ENCODE data around the gene PFKFB1. TPM values are rescaled to one million over a fixed set of nuclear protein-coding genes. Genes with fewer than 3 reads are reported as not detected.
"Not testable (repeated sequence)": the region's sequence is repeated elsewhere in the genome, so short reads cannot be mapped to it uniquely, and the experiment has no call there.

Gene PFKFB1
- polyA plus RNA-seq, 3 donors: 0.48 to 0.64 (median 0.60) TPM

DNA sequence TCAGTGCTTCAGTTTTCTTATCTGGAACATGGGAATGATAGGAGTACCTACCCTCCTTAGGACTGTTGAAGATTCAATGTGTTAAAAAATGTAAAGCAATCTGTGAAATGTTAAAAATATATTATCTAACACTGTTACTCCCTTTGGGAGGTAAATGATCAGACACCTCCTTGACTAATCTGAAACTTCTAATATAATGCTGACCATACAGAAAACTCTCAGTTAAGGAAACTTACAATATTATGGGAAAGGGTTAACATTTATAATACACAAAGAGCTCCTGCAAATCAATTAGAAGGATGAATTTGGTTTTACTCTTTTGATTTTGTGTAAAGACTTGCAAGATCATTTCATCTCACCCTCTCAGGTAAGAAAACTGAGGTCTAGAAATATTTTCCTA lies 1.6 kb upstream of the PFKFB1 start:
- DNase-seq (ENCODE audit: extremely low read depth in 1 of 11, low read depth in 9 of 11, low spot score in 4 of 11): no peak

DNA sequence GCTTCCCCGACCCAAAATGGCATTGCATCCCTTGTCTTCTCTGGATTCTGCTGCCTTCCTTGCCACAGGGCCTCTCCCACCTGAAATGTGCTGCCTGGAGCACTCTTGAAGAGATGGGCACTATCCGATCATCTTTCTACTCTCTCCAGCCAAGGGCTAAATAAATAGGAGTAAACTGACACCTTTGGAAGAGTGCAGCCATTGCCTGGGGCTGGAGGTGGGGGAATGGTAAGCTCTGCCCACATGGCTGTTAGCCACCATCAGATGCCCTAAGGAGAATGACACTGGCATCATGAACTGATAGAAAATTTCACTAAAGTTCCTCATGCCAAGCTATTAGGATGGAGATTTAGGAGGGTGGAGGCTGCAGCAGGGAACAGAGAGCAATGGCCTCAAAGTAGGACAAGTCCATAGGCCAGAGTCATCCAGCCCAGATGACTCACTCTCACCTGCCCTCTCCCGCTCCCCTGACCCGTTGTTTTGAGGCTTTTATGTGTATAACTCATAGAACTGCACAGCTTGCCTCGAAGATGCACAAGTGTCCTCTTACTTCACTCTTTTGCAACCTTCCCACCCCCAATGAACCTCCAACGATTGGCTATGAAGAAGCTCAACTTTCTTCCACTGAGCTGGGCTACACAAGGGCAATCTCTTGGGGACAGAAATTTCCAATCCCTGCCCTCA lies 822 bp upstream of the PFKFB1 start:
- DNase-seq (ENCODE audit: extremely low read depth in 1 of 11, low read depth in 9 of 11, low spot score in 4 of 11): no peak

DNA sequence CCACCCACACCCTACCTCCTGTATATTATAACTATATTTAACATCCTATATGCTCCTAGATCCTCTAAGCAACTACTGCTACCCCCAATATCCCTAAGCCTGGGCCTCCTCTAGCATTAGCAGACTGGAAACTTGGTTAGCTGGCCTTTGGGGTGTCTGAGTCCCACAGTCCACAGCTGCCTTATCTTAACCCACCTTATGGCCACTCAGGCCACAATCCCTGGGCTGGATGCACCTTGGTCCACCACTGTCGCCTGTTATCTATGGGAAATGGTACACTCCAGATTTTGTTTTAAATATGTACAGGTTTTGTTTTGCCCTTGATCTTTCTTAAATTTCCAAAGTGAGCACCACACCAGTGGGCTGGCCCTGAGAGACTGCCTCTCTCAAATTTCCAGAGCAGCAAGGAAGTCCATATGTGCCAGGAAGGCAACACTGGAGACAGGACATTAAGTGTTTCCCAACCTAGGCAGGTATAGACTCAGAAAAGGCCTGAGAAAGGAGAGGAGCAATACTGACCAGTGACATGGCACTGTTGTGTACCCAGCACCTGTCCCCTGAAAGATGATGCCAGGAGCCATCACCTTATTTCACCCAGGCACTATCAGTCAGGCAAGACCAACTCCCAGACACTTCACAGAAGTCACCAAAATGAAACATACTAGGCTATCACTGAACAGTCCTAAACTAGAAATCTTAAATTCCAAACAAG lies 921 bp downstream of the PFKFB1 start:
- DNase-seq (ENCODE audit: extremely low read depth in 1 of 11, low read depth in 9 of 11, low spot score in 4 of 11): no peak

DNA sequence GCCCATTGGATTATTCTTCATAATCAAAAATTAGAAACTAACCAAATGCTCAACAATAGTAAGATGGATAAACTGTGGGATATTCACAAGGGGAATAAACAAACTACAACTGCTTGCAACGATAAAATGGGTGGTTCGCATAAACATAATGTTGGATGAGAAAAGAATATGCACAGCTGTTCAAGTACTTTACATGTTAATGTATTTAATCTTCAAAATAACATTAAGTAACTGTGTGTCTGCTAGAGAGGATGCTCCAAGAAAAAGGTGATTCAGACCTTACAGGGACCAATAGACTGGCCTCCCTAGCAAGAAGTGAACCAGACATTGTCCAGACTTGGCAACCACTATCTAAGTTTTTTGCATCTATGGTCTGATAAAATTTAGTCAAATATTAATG lies 2.3 kb downstream of the PFKFB1 start:
- no peak for DNase-seq (ENCODE audit: extremely low read depth in 1 of 11, low read depth in 9 of 11, low spot score in 4 of 11)

DNA sequence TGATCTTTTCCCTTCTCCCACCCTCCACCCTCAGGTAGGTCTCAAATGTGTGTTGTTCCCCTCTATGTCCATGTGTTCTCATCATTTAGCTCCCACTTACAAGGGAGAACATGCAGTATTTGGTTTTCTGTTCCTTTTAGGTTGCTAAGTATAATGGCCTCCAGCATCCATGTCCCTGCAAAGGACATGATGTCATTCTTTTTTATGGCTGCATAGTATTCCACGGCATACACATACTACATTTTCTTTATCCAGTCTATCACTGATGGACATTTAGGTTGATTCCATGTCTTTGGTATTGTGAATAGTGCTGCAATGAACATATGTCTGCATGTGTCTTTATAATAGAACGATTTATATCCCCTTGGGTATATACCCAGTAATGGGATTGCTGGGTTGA lies 10.7 kb downstream of the PFKFB1 start:
- not testable (repeated sequence) for DNase-seq (ENCODE audit: extremely low read depth in 1 of 11, low read depth in 9 of 11, low spot score in 4 of 11)

DNA sequence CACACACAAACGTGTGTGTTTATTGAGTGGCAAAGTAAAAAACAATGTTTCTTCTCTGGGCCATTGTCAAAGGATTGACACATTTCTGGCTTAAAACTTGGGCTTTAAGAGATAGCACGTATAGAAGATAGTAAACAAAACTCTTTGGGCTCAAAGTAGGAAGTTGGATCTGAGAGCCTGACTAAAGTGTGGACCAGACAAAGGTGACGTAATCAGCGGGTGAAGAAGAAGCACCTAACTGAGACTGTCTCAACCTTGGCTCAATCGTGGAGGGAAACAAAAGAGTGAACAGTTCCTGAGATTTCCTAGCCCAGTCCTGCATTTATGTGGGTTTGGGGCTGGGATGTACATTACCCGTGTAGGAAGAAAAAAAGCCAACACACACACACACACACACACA lies 13.7 kb downstream of the PFKFB1 start:
- DNase-seq (ENCODE audit: extremely low read depth in 1 of 11, low read depth in 9 of 11, low spot score in 4 of 11): no peak

DNA sequence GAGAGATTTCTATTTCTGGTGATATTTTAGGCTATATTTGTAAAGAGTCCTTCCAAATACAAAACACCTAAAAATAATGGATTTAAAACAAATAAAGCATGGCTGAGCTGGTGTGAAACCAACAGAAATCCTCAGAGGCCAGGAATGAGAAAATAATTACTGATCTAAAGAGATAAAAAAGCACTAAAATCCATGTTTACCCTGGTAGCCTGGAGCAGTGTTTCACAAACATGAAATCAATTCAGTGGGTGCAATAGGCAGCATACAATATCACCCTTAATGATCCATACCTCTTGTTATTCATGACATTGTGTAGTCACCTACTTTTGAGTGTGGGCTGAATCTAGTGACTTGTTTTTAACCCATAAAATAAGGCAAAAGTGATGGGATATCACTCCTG lies 14.6 kb downstream of the PFKFB1 start:
- no peak for DNase-seq (ENCODE audit: extremely low read depth in 1 of 11, low read depth in 9 of 11, low spot score in 4 of 11)

DNA sequence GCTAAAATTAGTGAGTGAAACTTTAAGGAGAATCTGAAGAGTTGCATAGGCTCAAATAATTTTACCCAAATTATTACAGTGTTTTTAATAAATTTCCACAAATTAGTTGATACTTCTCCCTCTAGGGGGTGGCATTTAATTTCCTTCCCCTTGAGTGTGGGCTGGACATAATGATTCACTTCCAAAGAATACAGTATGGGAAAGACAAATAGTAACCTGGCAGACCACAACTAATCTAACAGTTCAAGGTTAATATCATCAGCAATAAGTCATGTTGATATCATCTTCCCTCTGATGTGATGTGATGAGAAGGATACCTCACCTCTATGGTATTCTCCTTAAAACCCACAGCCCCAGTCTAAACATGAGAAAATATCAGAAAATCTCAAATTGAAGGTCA lies 15.5 kb downstream of the PFKFB1 start:
- DNase-seq (ENCODE audit: extremely low read depth in 1 of 11, low read depth in 9 of 11, low spot score in 4 of 11): no peak

DNA sequence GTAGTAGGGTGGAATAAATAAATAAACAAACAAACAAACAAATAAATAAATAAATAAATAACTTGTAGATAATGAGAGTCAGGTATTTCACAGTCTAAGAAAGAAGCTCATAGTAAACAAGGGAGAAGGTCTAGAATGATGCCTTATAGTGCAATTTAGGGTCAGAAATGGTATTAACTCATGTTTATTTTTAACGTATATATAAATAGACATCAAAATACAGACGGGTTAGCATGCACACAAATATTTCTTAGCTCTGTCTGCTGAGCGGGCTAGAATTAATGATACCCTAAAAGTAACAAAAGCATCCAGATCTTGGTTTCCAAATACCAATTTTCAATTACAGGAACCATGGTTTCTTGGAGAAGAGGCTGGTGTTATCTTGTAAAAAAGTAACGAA lies 16.6 kb downstream of the PFKFB1 start:
- DNase-seq (ENCODE audit: extremely low read depth in 1 of 11, low read depth in 9 of 11, low spot score in 4 of 11): no peak

DNA sequence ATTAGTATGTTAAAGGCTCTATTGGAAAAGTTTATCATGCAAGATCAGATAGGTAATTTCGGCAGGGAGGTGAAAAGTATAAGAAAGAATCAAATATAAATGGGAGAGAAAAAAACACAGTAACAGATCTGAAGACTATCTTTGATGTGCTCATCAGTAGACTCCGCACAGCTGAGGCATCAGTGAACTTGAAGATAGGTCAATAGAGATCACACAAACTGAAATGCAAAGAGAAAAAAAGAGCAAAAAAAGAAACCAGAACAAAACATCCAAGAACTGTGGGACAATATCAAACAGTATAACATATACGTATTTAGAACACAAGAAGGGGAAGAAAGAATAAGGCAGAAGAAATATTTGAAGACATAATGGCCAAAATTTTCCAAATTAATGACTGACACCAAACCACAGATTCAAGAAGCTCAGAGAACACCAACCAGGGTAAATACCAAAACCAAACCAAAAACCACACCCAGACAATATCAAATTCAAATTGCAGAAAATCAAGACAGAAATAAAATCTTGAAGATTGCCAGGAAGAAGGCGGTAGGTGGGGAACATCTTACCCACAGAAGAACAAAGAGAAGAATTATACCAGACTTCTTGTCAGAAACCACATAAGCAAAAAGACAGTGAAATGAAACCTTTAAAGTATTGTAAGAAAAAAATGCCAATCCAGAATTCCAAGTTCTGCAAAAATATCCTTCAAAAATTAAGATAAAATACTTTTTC lies 29.1 kb downstream of the PFKFB1 start:
- no peak for DNase-seq (ENCODE audit: extremely low read depth in 1 of 11, low read depth in 9 of 11, low spot score in 4 of 11)

DNA sequence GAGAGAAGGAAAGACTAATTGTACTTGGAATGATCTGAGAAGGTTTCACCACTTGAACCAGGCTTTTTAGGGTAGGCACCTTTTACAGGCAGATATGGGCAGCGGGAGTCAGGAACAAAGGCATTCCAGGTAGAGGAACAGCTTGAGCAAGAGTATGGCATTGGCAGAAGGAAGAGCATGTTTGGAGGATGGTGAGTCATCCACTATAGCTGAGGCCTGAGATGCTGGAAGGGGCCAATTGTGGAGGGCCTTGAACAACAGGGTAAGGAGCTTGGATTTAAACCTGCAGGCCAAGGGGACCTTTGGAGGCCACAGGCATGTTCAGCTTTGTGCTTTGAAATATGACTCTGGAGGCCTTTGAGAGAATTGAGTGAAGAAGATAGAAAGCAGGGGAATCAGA lies 32.2 kb downstream of the PFKFB1 start:
- DNase-seq (ENCODE audit: extremely low read depth in 1 of 11, low read depth in 9 of 11, low spot score in 4 of 11): no peak

DNA sequence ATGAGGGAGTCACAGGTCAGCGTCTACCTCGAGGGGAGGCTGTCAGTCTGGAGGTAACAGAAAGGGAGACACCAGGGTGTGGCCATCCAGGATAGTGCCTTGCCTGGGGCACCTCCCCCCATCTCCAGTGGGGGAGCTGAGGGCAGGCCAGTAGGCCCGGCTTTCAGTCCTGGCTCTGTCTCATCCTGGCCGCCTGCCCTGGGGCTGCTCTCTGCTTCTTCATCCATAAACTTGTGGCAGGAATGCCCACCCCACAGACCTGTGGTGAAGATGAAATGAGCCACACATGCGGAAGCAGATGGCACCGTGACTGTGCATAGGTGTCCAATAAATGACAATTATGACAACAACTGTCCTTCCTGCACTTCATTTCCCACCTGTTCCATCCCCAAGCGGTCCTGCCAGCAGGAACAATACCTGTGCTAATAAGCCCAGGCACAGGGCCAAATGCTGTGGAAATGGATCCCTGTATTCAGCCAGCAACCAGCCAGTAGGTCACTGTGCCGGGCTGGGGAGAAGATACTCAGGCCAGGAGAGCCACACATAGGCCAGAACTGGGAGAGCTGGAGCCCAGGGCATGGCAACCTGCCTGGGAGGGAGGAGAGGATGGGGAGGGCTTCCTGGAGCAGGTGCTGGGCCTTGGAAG lies 43.1 kb downstream of the PFKFB1 start:
- no peak for DNase-seq (ENCODE audit: extremely low read depth in 1 of 11, low read depth in 9 of 11, low spot score in 4 of 11)

DNA sequence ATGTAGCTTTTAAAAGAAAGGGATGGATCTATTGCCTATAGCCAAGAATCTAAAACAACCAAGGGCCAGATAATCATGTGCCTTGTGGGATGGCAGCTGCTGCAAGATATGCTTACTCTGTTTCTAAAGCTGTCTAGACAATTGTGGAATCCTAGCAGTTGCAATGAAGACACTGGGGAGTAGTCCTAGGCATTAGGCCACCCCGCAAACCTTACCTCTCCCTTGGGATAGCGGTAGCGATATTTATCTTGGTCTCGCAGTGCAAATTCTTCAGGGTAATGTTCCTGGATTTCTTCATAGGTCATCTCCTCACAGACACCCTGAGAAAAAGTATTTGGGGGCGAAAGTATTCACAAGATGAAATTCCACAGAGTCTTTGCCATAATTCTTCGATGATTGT lies 48.8 kb downstream of the PFKFB1 start:
- DNase-seq (ENCODE audit: extremely low read depth in 1 of 11, low read depth in 9 of 11, low spot score in 4 of 11): no peak

DNA sequence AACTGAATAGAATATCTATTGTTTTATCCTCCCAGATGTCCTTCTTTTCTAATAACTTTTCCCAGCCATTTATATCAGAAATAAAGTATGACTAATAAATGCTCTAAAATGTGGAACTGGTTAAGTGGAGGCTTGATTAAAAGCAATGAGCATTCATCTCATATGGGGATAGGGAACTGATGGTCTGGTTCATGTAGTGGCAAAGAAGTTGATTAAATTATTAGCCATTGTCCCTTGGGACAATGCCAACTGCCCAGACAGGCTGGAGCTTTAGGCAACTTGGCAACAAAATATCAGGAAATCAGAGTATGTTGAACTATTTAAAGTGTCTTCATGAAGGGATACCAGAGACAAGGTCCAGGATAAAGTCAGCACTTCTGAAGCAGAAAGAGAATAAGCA lies 49.2 kb downstream of the PFKFB1 start:
- DNase-seq (ENCODE audit: extremely low read depth in 1 of 11, low read depth in 9 of 11, low spot score in 4 of 11): no peak

DNA sequence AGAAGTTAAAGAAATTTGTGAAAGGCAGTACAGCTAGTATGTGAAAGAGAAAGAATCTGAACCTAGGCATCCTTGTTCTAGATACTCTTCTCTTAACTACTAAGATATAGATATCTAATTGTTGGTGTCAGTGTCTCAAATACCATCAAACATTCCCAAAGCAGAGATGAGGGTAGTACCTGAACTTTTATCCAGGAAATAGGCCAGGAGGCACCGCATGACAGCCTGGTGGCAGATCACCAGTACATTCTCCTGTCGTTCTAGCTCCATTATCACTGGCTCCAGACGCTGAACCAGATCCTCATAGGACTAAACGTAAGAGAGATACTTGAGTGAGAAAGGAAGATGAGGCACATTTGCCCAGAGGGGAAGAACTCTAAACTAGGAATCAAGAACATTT lies 56.6 kb downstream of the PFKFB1 start:
- DNase-seq (ENCODE audit: extremely low read depth in 1 of 11, low read depth in 9 of 11, low spot score in 4 of 11): no peak

DNA sequence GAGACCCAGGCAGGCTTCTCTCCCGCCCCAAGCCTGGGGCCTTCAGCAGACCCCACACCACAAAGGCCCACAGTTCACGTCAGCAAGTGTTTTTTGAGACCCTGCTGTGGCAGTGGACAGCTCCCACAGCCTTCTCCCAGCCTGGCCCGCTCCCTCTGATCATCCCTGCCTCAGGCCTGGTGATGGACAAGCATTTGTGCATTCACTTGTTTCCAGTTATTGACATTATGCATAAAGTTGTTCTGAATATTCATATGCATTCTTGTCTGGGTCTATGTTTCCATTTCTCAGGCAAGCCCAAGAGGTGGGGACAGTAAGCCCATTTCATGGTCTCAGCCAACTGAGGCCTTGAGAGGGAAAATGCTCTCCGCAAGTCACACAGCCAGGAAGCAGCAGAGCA lies 58.7 kb downstream of the PFKFB1 start:
- DNase-seq (ENCODE audit: extremely low read depth in 1 of 11, low read depth in 9 of 11, low spot score in 4 of 11): no peak

DNA sequence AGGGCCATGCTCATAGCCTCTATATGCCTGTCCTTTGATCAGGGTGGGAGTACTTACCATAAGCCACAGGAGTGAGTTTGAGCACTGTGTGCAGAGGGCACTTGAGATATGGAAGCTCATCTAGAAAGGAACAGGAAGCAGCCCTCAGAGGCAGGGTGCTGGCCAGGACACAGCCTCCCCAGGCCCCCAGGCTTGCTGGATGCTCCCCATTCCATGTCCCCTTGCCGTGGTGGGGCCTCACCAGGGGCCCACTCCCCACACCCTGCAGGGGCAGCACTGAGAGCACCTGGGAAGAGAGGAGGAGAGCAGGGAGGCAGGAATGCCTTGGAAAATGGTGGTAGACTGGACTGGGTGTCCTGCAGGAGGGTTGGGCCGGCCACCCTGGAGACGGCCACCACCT lies 59.1 kb downstream of the PFKFB1 start:
- no peak for DNase-seq (ENCODE audit: extremely low read depth in 1 of 11, low read depth in 9 of 11, low spot score in 4 of 11)

DNA sequence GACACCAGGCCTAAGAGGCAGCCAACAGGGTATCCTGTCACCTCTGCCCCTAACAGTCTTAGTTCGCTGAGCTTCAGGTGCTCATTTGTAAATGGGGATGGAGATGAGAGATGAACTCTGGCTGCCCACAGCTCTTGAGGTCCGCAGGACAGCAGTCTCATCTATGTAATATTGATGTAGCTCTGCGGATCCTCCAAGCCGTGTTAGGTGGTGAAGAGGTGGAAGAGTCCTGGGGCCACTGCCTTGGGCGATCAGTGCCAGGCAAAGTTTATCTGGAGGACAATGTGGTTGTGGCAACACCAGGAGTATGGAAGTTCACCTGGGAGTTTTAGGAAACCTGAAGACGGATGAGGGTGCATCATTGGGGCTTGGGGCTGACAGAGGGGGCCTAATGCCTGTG lies 59.9 kb downstream of the PFKFB1 start:
- no peak for DNase-seq (ENCODE audit: extremely low read depth in 1 of 11, low read depth in 9 of 11, low spot score in 4 of 11)

DNA sequence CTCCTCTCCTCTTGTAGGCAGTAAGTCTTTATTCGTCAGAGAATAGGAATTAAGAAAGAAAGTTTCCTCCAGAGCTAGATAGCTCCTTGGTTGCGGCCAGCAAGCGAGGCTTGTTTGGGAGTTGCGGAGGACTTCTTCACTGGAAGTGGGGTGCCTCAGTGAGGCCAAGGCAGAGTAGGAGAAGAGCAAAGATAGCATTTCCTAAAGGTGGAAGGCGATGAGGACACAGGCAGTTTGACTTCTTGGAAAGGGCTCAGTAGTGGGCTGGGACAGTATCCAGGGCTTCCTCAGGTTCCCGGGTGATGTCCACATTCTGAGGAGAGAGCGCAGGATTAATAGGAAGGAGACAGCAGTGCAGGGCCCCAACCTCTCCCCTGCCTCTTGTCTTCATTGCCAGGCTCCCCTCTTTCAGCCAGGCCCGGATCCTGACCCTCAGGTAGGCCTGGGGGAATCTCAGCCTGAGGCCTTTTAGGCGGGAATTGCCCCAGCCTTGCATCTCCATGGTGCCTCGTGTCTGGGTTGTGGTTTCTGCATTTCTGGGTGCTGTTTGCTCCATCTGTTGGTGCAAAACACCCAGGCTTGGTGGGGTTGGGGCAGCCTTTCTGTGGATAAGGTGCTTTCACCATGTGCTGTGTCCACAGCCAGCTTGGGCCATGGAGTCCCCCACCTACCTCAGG lies 60.7 kb downstream of the PFKFB1 start:
- DNase-seq (ENCODE audit: extremely low read depth in 1 of 11, low read depth in 9 of 11, low spot score in 4 of 11): no peak
